HuH-7 (cell line): ENCODE measurements around the gene PRKCZ.
"Not testable (repeated sequence)": the region's sequence is repeated elsewhere in the genome, so short reads cannot be mapped to it uniquely, and the experiment has no call there.

Experiments
- DNase-seq: peaks from one replicate; pipeline ENCODE4 v3.0.0; 2011; ENCODE audit warnings: low spot score

PRKCZ gene

GRCh38 chr1:2087766-2088165 lies 37.6 kb downstream of the PRKCZ start:
- no peak for DNase-seq

DNA sequence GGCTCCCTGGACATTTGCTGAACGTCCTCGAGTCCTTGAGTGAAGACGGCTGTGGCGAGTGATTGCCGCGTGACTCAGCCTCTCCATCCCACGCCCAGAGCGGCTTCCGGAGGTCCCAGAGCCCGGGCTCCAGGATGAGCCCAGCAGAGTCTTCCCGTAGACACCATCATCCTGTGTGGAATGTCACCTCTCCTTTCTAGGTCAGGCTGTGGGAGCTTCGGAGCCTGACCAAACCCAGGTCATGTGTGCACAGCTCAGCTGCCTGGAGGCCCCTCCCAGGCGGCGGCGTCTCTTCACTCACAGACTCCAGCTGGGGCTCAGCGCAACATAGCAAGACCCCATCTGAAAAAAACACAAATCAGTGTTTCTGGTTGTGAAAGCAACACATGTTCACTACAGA lies 38.2 kb downstream of the PRKCZ start:
- no peak for DNase-seq

DNA sequence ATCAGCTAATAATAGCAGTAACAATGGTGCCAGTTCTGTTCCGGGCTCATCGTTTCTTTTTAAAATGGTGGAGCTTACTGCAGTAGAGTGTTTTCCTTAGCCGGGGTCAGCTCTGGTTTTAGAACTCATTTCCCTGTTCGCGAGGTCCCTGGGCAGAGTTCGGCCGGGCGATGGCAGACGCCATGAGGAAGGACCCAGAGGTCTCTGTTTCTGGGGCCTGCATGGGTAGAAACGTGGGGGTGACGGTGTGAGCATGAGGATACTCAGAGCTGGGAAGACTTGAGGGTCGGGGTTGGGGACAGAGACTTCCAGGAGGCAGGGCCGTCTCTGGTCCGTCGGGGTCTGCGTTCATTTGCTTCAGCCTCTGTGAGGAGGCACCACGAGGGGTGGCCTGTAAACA lies 38.8 kb downstream of the PRKCZ start:
- DNase-seq, result no peak

GRCh38 chr1:2090216-2090890 lies 40.1 kb downstream of the PRKCZ start:
- no peak for DNase-seq

- peak; percentile 96 for DNase-seq
Observed at GRCh38 chr1:2091611-2092604, 41.7 kb downstream of the PRKCZ start.

DNA sequence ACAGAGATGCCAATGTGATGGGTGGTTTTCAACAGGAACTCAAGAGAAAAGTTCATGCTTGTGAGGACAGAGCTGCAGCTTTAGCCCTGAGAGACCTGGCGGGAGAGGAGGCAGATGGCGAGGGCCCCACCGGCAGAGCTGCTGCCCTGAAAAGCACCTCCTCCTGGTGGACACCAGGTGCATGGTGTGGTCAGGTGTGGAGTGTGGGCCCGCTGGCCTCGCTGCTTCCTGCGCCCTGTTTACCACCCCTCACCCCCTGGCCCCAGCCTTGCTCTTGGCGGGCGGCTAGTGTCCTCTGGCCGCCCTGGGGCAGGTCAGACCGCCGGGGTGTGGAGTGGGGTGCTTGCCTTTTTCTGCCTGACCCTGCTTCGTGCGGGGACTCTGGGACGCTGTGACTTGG lies 42.8 kb downstream of the PRKCZ start:
- DNase-seq, result no peak

- DNase-seq, result no peak
Observed at GRCh38 chr1:2093636-2094035, 43.4 kb downstream of the PRKCZ start.

DNA sequence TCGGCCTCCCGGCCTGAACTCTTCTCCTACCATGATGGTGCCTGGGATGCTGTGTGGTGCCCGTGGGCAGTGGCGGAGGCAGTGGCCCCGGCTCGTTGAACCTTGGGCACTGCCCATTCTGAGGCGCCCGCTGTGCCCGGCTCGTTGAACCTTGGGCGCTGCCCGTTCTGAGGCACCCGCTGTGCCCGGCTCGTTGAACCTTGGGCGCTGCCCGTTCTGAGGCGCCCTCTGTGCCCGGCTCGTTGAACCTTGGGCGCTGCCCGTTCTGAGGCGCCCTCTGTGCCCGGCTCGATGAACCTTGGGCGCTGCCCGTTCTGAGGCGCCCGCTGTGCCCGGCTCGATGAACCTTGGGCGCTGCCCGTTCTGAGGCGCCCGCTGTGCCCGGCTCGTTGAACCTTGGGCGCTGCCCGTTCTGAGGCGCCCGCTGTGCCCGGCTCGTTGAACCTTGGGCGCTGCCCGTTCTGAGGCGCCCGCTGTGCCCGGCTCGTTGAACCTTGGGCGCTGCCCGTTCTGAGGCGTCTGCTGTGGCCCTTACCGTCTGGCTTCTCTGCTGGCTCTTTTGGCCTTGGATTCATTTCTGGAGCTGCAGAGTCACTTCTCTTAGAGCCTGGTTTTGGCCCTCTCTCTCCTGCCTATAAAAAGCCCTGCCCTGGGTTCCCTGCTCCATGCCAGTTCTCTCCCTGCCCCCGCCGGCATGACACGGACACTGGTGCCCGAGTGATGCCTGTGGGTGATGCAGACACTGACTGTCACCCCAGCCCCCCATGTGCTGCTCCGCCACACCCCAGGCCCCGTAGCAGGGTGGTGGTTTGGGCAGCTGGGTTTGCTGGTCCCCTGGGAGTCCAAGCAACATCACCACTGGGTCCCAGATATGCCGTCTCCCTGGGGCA lies 44.3 kb downstream of the PRKCZ start:
- DNase-seq, result not testable (repeated sequence)

DNA sequence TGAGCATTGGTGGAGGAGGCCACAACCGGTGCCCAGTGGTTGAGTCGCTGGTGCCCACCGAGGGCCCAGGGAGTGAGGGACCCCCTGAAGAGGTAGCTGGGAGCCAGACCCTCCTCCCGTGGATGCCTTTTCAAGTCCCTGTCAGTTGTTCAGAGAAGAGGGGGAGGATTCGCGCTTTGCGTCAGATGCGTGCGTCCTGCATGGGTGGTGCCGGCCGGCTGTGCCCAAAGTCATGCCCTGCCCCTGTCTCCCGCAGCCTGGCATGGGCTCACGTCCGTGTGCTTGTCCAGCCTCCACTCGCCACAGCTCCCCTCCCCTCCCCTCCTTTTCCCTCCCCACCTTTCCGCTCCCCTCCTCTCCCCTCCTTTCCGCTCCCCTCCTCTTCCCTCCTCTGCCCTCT lies 45.2 kb downstream of the PRKCZ start:
- DNase-seq, result no peak

- DNase-seq, result no peak
Observed at GRCh38 chr1:2095981-2096736, 45.9 kb downstream of the PRKCZ start.

DNA sequence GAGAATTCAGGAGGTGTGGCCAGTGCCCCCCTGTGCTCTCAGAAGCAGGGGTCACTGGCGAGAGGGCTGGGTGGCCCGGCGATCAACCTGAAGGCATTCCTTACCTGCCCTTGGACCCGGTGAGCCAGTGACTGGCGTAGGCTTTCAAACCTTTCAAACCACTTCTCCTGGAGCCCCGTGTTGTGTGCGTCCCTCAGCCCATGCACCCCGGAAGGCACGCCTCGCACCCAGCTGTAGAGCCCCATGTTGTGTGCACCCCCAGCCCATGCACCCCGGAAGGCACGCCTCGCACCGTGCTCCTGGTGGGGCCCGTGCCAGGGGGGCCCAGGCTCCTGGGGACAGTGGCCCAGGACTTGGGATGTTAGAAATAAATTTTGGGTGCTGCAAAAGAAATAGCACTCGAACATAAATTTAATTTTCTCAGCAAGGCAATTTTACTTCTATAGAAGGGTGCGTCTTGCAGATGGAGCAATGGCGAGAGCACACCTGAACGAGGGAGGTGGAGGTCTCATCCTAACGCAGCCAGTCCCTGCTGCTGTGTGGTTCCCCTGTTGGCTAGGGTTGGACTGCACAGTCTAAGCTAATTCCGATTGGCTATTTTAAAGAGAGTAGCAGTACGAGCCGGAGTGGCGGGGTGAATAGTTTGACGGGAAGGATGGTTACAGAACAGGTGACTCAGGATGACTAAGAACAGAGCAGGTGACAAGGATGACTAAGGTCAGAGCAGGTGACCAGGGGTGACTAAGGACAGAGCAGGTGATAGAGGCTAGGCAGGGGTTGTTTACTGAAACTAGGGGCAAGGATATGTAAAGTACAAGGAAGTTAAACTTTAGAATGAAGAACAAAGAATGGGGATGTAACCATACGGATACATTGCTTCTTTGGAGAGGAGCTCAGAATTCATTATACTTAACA lies 47.4 kb downstream of the PRKCZ start:
- no peak for DNase-seq

DNA sequence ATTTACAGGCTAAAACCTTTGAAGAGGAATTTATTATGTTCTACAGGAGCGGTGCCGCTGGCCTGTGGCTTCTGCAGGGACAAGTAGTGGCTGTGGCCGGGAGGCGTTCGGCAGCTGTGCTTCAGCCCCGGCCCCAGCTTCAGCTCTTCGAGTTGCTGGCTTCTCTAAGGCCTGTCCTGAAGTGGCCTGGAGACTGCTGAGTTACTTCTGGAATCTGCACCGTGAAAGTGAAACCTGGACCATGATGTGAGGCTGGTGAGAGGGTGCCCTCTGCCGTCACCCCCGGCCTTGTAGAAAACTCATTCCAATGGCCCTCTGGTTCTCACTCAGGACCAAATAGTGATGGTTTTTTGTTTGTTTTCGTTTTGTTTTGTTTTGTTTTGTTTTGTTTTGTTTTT lies 48.1 kb downstream of the PRKCZ start:
- DNase-seq, result no peak

GRCh38 chr1:2098839-2099785 lies 48.9 kb downstream of the PRKCZ start:
- no peak for DNase-seq

DNA sequence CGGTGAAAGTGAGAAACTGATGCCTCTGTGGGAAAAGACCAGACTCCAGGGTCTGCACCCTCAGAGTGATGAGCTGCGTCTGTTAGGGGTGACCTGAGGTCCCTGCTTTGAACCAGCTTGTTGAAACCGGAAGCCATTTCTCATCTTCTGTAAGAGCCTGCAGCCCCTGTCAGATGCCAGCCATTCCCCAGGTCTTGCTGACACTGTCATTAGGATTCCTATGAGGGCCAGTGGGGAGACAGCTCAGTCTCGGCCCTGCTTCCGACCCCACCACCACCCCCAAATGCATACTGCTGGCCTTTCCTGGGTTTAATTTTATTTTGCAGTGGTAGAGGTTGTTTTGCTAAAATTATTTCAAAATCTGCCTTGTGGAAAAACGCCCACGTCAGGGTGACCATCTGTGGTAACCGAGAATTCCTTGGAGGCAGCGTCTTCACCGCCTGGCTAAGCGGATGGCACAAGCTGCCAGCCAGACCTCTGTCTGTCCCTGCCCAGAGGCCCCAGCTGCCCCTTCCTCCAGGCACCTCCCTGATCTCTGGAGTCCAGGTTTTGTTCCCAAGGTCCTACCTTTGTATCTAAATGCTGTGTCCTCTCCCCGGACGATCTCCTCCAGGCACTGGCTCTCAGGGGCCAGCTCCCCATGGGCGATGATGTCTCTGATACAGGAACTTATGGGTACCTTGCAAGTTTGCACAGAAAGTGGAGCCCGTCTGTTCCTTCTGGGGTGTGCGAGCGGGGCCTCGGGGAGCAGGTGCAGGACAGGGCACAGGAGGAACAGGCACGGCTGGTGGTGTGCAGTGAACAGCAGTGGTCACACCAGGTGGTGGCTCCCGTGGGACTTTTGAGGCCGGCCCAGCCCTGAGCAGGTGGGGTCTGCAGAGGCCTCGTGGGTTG lies 49.9 kb downstream of the PRKCZ start:
- DNase-seq, result no peak

DNA sequence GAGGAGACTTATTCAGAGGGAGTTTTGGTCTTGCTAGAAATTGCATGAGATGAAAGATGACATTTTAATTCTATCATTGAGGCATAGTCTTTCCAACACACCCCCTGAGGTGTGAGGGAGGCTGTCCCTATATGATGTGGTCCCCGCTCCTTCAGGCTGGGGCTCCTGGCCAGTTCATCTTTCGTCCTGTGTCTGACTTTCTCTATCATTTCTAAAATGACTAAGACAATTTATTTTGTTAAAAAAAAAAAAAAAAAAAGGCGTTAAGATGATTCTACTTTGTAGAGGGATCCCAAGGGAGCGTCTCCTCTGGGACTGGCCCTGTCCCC lies 50.5 kb downstream of the PRKCZ start:
- DNase-seq, result no peak

DNA sequence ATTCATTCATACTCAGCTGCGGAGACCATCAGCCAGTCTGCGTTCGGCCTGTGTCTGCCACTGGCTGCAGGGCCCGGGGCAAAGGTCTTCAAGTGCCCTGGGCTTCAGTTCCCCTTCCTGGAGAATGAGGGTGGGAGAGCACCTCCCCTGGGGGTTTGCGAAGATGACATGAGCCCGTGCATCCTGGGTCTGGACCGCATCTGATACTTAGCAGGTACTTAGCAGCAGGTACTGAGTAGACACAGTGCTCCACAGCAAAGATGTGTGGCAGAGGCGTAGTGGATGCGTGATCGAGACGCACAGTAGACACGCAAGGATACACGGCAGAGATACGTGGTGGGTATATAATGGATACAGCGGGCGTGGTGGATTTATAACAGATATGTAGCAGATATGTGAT lies 51.3 kb downstream of the PRKCZ start:
- no peak for DNase-seq

- DNase-seq, result no peak
Observed at GRCh38 chr1:2101946-2102345, 51.7 kb downstream of the PRKCZ start.

DNA sequence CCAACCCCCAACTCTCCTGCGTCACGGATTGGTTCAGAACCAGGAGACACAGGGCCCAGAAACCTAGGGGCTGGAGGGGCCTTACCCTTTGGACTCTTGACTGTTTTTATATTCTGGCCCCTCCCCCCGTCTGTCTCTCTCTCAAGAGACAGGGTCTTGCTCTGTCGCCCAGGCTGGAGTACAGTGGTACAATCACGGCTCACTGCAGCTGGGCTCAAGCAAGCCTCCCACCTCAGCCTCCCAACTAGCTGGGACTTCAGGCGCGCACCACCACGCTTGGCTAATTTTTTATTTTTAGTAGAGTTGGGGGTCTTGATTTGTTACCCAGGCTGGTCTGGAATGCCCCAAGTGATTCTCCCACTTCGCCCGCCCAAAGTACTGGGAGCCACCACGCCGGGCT lies 52.5 kb downstream of the PRKCZ start:
- no peak for DNase-seq
